HG03066 (cell line): ENCODE measurements around the gene CCDC117.

Experiments used
- ATAC-seq: cut with Tn5 transposase; IDR thresholded peaks from one replicate; pipeline ENCODE4 v1.9.1; 2021; ENCODE audit warnings: low read depth; ENCODE audit not compliant: unreplicated experiment

CCDC117 gene

GRCh38 chr22:28768701-28769393, 3.6 kb upstream of the CCDC117 start:
- no peak for ATAC-seq

GRCh38 chr22:28769394-28770085, 3.0 kb upstream of the CCDC117 start:
- ATAC-seq: no peak

- no peak for ATAC-seq
Observed at GRCh38 chr22:28771195-28771791, 1.2 kb upstream of the CCDC117 start.

- peak; percentile 26 for ATAC-seq
Observed at GRCh38 chr22:28773461-28773867, 969 bp downstream of the CCDC117 start.

- ATAC-seq: no peak
Observed at GRCh38 chr22:28774378-28774777, 1.9 kb downstream of the CCDC117 start.

- no peak for ATAC-seq
Observed at GRCh38 chr22:28779833-28780232, 7.3 kb downstream of the CCDC117 start.

GRCh38 chr22:28780296-28780695, 7.8 kb downstream of the CCDC117 start:
- no peak for ATAC-seq

GRCh38 chr22:28783786-28784671, 11.5 kb downstream of the CCDC117 start:
- no peak for ATAC-seq

- no peak for ATAC-seq
Observed at GRCh38 chr22:28788601-28789000, 16.1 kb downstream of the CCDC117 start.

- no peak for ATAC-seq
Observed at GRCh38 chr22:28791124-28791523, 18.6 kb downstream of the CCDC117 start.

GRCh38 chr22:28791841-28792490, 19.5 kb downstream of the CCDC117 start:
- peak; percentile 57 for ATAC-seq

- peak; percentile 49 for ATAC-seq
Observed at GRCh38 chr22:28792491-28793383, 20.2 kb downstream of the CCDC117 start.

- no peak for ATAC-seq
Observed at GRCh38 chr22:28793976-28794584, 21.6 kb downstream of the CCDC117 start.

- no peak for ATAC-seq
Observed at GRCh38 chr22:28795071-28795693, 22.7 kb downstream of the CCDC117 start.

GRCh38 chr22:28795932-28796856, 23.7 kb downstream of the CCDC117 start:
- ATAC-seq: no peak

GRCh38 chr22:28798810-28799605, 26.5 kb downstream of the CCDC117 start:
- ATAC-seq: no peak
